GM19025 (cell line): Measurements from ENCODE around the gene UBE2V1.
A peak's percentile ranks its signal among the peaks of the same experiment; 100 is the strongest.
"Not testable (repeated sequence)": the region's sequence is repeated elsewhere in the genome, so short reads cannot be mapped to it uniquely, and the experiment has no call there.

Experiments
- ATAC-seq: cut with Tn5 transposase; IDR thresholded peaks from one replicate; pipeline ENCODE4 v1.9.1; 2021; ENCODE audit warnings: mild to moderate bottlenecking, low read depth, moderate library complexity; ENCODE audit not compliant: unreplicated experiment

The UBE2V1 gene

GRCh38 chr20:50116368-50116999 lies 3.5 kb upstream of the UBE2V1 start:
- ATAC-seq, result no peak

GRCh38 chr20:50115591-50116367 lies 2.8 kb upstream of the UBE2V1 start:
- peak; percentile 46 for ATAC-seq

- no peak for ATAC-seq
Measured at GRCh38 chr20:50115041-50115512, 2.1 kb upstream of the UBE2V1 start.

- no peak for ATAC-seq
Measured at GRCh38 chr20:50113420-50114224, 672 bp upstream of the UBE2V1 start.

- no peak for ATAC-seq
Measured at GRCh38 chr20:50111829-50112495, 988 bp downstream of the UBE2V1 start.

- ATAC-seq, result no peak
Measured at GRCh38 chr20:50111120-50111828, 1.7 kb downstream of the UBE2V1 start.

- ATAC-seq, result peak; percentile 49
Measured at GRCh38 chr20:50110141-50111047, 2.6 kb downstream of the UBE2V1 start.

- no peak for ATAC-seq
Measured at GRCh38 chr20:50108556-50109235, 4.3 kb downstream of the UBE2V1 start.

- ATAC-seq, result no peak
Measured at GRCh38 chr20:50107796-50108331, 5.1 kb downstream of the UBE2V1 start.

- ATAC-seq, result no peak
Measured at GRCh38 chr20:50107086-50107660, 5.8 kb downstream of the UBE2V1 start.

- ATAC-seq, result not testable (repeated sequence)
Measured at GRCh38 chr20:50106669-50107068, 6.3 kb downstream of the UBE2V1 start.

- not testable (repeated sequence) for ATAC-seq
Measured at GRCh38 chr20:50103464-50104107, 9.4 kb downstream of the UBE2V1 start.

GRCh38 chr20:50102551-50102950 lies 10.4 kb downstream of the UBE2V1 start:
- not testable (repeated sequence) for ATAC-seq

- ATAC-seq, result no peak
Measured at GRCh38 chr20:50101887-50102286, 11.1 kb downstream of the UBE2V1 start.

GRCh38 chr20:50101281-50101680 lies 11.7 kb downstream of the UBE2V1 start:
- ATAC-seq, result no peak

GRCh38 chr20:50100552-50100951 lies 12.4 kb downstream of the UBE2V1 start:
- no peak for ATAC-seq

- ATAC-seq, result no peak
Measured at GRCh38 chr20:50099565-50099991, 13.4 kb downstream of the UBE2V1 start.
